Measurements from ENCODE around the gene CAPZB. TPM values are rescaled to one million over a fixed set of nuclear protein-coding genes. Genes with fewer than 3 reads are reported as not detected.

The CAPZB gene
- total RNA-seq, 2 donors from 2014 or later: 119 to 174 TPM

GRCh38 chr1:19416921-19417470 lies 68.3 kb downstream of the CAPZB start:
- DNase-seq (ENCODE audit: low spot score): no peak
- H3K27me3 ChIP-seq (replicated peaks; ENCODE audit: insufficient read depth): no peaks in the 10 kb centered on the region
- TF ChIP-seq CTCF (IDR thresholded peaks at IDR 0.05): no peak
- peaks cover 12% of the 10 kb centered on the region for H3K36me3 ChIP-seq
- ATAC-seq (ENCODE audit: insufficient number of reproducible peaks, low FRiP score, low read depth): no peak
- H3K9me3 ChIP-seq: no peaks in the 10 kb centered on the region
- H3K4me1 ChIP-seq (ENCODE audit: control insufficient read depth in 1 of 2, low read depth in 2 of 2): peaks cover 49 to 100% of the 10 kb centered on the region in 2 donors
- no peak overlapping the region for H3K27ac ChIP-seq
- H3K4me3 ChIP-seq: no peak overlapping the region

GRCh38 chr1:19416145-19416544 lies 69.2 kb downstream of the CAPZB start:
- no peak for TF ChIP-seq CTCF (IDR thresholded peaks at IDR 0.05)
- Histone ChIP-seq H3K9me3 (no peaks in the 10 kb centered on the region), H3K27me3 (replicated peaks; ENCODE audit: insufficient read depth) (no peaks in the 10 kb centered on the region), H3K27ac (peak overlapping the region; percentile 55 to 72), H3K4me3 (no peak overlapping the region), H3K36me3 (peaks cover 12% of the 10 kb centered on the region), H3K4me1 (ENCODE audit: control insufficient read depth in 1 of 2, low read depth in 2 of 2) (peaks cover 51 to 97% of the 10 kb centered on the region in 2 donors)
- ATAC-seq (ENCODE audit: insufficient number of reproducible peaks, low FRiP score, low read depth): no peak
- no peak for DNase-seq (ENCODE audit: low spot score)

- Histone ChIP-seq H3K36me3 (peaks cover 12% of the 10 kb centered on the region), H3K9me3 (no peaks in the 10 kb centered on the region), H3K4me1 (ENCODE audit: control insufficient read depth in 1 of 2, low read depth in 2 of 2) (peaks cover 45 to 82% of the 10 kb centered on the region in 2 donors), H3K27me3 (replicated peaks; ENCODE audit: insufficient read depth) (no peaks in the 10 kb centered on the region), H3K4me3 (peak overlapping the region; percentile 1), H3K27ac (peak overlapping the region; percentile 66 to 72)
- ATAC-seq (ENCODE audit: insufficient number of reproducible peaks, low FRiP score, low read depth) (peak; percentile 44), DNase-seq (ENCODE audit: low spot score) (no peak)
- TF ChIP-seq CTCF (IDR thresholded peaks at IDR 0.05): no peak
Measured at GRCh38 chr1:19414515-19415121, 70.7 kb downstream of the CAPZB start.

- peak overlapping the region; percentile 1 for H3K4me3 ChIP-seq
- no peaks in the 10 kb centered on the region for H3K27me3 ChIP-seq (replicated peaks; ENCODE audit: insufficient read depth)
- ATAC-seq (ENCODE audit: insufficient number of reproducible peaks, low FRiP score, low read depth) (no peak), DNase-seq (ENCODE audit: low spot score) (no peak)
- TF ChIP-seq CTCF (IDR thresholded peaks at IDR 0.05): no peak
- peaks cover 10% of the 10 kb centered on the region for H3K36me3 ChIP-seq
- peak overlapping the region; percentile 66 to 72 for H3K27ac ChIP-seq
- H3K9me3 ChIP-seq: no peaks in the 10 kb centered on the region
- H3K4me1 ChIP-seq (ENCODE audit: control insufficient read depth in 1 of 2, low read depth in 2 of 2): peaks cover 43 to 81% of the 10 kb centered on the region in 2 donors
Measured at GRCh38 chr1:19413999-19414398, 71.3 kb downstream of the CAPZB start.

- no peak for TF ChIP-seq CTCF (IDR thresholded peaks at IDR 0.05)
- DNase-seq (ENCODE audit: low spot score) (no peak), ATAC-seq (ENCODE audit: insufficient number of reproducible peaks, low FRiP score, low read depth) (no peak)
- Histone ChIP-seq H3K9me3 (no peaks in the 10 kb centered on the region), H3K27ac (peak overlapping the region; percentile 66 to 72), H3K27me3 (replicated peaks; ENCODE audit: insufficient read depth) (no peaks in the 10 kb centered on the region), H3K4me3 (no peak overlapping the region), H3K4me1 (ENCODE audit: control insufficient read depth in 1 of 2, low read depth in 2 of 2) (peaks cover 50 to 81% of the 10 kb centered on the region in 2 donors), H3K36me3 (no peaks in the 10 kb centered on the region)
Measured at GRCh38 chr1:19412654-19413053, 72.7 kb downstream of the CAPZB start.

Measured in thoracic aorta (tissue), 2 donors.